HG02852 (cell line): ENCODE measurements around the gene VAV2.

ENCODE experiments used
- ATAC-seq: cut with Tn5 transposase; IDR thresholded peaks from one replicate; pipeline ENCODE4 v1.9.1; 2021; ENCODE audit warnings: mild to moderate bottlenecking, moderate library complexity; ENCODE audit not compliant: unreplicated experiment

VAV2 gene

DNA sequence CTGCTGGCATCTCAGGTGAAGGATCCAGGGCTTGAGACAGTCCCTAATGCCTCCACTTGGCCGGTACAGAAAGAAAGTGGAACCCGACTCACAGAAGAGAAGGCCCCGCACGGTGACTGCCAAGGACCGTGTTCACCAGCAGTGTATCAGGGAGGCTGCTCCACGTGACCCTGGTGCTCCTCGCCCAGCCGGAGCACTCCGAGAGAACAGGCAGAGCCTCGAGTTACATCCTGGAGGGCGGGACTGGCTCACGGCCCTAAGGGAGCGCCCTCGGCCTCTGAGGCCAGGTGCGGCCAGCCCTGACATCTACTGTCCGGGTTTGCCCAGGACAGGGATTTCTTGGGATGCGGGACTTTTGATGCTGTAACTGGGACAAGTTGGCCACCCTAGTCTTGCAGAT is 149.9 kb downstream of the VAV2 start:
- no peak for ATAC-seq

DNA sequence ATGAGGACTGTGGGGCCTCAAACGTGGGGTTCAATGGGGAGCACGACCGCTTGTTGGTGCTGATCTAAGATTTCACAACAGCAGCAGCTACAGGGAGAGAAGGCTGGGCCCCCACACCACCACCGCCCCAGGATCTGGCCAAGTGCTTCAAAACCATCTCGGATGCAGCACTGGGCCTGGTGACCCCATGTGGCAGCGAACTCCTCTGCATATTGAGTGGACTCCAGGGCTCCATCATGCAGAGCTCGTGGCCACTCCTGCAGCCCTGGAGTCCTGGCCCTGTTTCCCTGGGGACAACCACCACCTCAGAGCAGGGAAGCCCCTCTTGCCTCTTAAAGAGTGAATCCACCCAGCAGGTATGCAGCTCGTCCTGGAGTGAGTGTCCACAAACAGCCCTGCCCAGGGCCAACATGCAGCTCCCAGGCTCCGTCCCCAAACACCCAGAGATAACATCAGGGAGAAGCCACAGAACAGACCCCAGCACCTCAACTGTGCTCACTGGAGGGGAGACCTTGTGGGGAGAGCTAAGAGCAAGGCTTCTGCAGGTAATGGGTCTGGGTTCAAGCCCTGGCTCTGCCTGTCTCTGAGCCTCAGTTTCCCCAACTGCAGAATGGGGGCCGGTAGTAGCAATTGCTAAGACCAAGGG is 150.8 kb downstream of the VAV2 start:
- ATAC-seq = no peak

DNA sequence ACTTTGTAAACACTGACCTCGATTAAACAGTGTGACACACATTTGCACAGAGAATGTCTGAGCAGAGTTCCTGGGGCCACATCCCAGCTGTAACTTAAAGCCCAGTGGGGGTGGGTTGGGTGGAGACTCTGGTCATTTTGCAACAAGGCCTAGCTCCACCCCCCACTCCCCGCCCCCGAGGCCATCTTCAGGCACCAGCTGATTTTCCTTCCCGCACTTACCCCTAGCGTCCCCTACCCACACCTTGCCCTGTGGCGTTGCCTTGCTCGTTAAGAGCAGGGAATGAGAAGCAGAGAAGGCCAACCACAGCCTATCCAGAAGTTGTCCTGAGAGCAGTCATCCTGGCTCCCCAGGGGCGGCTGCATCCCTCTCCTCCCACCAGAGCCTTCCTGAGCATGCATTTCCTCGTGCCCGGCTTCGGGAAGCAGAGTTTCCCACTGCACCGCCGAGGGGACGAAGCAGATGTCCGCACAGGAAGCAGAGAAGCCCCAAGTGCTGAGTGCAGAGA is 152.2 kb downstream of the VAV2 start:
- no peak for ATAC-seq

DNA sequence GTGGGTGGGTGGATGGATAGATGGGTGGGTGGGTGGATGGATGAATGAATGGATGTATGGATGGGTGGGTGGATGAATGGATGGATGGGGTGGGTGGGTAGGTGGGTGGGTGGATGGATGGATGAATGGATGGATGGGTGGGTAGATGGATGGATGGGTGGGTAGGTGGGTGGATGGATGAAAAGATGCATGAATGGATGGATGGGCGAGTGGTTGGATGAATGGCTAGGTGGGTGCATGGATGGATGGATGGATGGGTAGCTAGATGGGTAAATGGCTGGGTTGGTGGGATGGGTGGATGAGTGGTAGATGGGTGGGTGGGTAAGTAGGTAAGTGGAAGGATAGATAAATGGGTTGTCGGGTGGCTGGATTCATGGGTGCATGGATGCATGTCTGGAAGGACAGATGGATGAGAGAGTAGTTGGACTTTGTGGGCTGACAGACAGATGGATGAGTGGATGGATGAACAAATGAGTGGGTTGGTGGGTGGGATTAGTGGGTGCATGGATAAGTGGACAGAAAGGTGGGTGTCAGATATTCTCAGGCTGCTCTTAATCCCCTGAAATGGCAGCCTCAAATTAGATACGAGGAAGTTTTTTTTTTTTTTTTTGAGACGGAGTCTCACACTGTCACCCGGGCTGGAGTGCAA is 153.1 kb downstream of the VAV2 start:
- ATAC-seq = no peak

DNA sequence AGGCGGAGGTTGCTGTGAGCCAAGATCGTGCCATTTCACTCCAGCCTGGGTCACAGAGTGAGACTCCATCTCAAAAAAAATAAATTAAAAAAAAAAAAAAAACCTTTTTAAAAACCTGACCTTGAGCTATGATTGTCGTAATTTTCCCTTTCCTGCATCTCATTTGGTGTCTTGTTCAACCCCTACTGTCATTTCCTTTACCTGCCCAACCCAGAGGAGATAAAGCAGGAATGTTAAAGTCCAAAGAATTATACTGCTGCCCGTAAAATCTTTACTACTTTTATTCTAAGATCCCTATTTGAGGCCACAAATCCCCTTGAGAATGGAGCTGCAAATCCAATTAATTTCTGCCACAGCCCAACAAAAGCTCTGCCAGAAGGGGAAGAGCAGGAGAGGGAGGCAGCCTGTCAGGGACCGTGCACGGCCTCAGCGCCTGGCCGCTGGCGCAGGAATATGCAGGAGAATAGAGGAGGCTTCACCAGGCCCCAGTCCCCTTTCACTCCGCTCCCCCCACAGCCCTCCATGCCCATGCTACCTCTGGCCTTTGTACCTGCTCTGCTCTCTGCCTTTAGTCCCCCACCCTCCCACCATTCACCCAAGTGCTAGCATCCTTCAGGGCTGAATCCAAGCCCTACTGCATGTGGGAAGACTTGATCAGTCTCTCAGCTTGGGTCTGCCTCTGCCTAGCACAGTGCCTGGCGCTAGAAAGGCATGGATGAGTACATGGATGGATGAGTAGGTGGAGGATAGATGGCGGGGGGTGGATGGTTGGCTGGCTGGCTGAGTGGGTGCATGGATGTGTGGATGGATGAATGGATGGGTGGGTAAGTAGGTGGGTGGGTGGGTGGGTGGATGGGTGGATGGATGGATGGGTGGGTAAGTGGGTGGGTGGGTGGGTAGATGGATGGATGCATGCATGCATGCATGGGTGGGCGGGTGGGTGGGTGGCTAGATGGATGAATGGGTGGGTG is 154.2 kb downstream of the VAV2 start:
- ATAC-seq = no peak

DNA sequence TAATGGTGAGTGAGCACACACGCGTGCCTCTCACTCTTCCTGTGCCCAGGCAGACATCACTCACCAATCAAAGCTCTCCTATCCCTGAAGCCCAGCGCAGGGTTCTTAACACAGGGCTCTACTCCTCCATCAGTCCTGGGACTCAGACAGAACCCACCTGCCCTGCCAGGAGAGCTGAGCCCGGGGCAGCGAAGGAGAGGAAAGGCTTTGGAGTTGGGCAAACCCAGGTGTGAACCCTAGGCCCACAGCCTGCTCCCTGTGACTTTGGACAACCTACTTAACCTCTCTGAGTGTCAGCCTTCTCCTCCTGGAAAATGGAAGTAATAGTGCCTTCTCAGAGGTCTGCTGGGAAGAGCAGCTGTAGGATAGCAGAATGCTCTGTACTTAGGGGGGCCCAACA is 155.3 kb downstream of the VAV2 start:
- no peak for ATAC-seq

DNA sequence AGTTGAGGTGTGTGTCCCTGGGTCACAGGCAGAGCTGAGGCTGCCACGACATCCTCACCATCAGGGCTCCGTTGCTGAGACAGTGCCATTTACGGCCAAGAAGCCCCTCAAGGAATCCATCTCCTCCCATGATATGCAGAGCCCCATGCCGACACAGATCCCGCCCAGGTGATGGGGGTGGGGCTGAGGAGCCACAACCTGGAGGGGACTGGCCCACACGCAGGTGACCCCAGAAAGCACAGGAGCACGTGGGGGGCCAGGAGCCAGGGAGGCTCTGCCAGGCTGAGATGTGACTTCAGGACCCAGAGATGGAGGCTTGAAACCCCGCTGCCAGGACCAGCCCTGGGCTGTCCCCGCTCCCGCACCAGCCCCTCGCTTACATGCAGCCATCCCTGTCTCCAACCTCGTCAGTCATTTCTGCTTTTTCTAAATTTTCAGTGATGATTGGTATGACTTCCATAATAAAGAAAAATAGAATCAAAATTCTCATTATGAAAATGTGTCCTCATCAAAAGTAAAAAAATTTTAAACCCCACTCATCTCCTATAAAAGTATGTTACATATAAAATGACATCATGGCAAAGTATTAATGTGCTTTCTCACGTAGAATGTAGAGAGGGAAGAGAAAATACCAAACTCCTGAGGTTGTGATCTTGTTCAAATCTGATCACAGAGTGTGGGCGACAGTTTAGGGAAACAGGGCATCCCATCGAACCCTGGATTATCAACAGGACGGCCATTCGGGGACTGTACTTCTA is 155.9 kb downstream of the VAV2 start:
- no peak for ATAC-seq

DNA sequence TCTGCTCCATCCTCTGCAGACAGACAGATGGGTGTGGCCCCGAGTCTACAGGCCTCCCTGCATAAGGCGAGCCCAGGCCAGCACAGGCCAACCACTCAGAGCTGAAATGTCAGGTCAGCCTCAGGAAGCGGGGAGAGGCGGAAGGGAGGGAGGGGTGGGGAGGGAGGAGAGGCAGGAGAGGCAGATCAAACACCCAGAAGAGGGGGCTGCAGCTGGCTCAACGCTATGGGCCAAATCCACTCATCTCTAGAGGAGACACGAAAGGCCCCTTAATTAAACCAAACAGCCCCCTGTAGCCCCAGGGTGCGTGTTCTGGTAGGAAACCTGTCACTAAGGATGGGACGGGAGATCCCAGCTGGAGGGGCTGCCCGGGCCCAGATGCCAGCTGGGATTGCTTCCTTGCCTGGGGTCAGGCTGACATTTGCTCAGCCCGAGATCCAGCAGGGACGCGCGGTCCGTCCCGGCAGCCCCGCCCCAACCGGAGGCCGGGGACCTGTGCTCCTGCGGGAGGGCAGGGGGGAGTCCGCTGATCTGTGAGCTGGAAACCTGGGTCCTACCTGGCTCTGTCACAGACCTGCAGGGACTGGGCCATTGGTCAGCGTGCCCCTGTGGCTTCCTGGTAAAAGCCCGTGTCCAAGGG is 156.7 kb downstream of the VAV2 start:
- no peak for ATAC-seq

DNA sequence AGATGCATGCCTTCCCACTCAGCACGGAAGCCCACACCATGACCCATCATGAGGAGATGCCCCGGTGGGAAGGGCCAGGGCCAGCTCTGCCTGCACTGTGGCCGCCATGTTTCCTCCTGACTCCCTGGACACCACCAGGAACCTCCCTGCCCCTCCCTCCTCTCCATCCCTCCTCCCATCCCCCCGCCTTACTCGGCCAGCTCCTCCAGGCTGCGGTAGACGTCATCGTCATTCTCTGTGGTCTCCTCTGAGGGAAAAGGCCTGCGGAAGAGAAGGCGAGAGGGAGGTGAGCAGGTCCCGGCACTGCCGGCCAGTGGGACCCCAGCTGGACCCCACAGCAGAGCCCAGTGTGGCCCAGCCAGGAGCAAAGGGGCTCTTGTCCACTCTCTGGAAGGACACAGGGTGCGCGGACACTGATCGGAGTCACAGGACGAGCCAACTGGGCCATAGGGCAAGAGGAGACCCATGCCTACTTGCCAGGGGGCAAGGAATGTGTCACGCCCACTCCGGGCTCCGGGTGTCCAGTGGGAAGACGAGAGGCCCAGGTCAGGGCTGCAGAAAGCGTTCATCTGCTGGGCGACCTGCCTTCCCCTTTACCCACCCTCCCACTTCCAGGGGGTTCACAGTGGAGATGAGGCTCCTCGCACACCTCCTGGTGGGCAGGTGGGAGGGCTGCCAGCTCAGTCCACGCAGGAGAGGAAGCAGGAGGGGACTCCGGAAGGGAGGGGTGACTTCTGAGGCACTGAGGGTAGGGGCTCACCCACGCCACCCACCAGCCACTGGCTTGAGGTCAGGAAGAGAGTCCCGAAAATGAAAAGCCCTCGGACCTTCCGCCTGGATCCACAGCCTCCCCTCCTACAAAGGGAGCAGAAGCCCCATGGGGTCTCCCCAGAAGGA is 157.8 kb downstream of the VAV2 start:
- ATAC-seq = no peak

DNA sequence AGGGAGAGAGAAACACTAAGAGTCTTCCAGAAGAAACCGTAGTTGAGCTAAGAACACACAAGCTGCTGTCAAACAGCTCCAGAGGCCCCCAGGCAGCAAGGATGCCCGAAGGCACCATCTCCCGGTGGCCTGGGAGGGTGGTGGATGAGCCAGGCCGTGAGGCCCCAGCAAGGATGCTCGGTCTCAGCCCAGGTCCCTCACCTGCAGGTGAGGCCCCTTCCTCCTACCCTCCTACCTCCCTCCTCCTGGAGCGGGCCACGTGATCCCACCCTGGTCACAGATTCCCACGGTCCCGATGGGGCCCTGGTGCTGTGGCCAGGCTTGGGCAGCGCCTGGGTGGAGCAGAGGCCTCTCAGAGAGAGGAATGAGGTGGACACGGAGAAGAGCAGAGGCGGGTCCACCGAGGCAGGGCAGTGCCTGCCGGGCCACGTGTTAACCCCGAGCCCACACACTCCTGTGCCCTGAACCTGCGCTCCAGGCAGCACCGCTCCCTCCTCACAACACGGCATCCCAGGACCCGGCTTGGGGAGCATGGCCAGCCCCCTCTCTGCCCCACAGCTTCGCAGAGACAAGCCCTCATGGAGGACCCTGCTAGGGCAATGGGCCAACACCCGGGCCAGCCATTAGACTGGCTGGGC is 158.6 kb downstream of the VAV2 start:
- no peak for ATAC-seq

DNA sequence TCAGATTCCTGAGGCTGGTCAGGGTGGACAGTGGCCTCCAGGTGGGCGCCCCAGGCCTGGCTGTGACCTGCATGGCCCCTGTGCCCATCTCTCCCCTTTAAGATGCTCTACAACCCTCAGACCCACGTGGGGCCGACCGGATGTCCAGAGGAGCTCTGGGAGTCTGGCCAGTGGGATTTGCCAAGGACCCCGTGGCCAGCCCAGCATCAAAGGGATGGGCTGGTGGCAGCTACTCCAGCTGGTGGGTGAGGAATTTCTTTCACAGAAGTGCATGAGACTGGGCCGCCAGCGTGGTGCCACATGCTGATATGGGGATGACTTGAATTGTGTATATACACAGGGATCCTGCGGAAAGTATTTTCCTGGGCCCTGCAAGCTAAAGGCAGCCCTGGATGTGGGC is 159.2 kb downstream of the VAV2 start:
- ATAC-seq = no peak

DNA sequence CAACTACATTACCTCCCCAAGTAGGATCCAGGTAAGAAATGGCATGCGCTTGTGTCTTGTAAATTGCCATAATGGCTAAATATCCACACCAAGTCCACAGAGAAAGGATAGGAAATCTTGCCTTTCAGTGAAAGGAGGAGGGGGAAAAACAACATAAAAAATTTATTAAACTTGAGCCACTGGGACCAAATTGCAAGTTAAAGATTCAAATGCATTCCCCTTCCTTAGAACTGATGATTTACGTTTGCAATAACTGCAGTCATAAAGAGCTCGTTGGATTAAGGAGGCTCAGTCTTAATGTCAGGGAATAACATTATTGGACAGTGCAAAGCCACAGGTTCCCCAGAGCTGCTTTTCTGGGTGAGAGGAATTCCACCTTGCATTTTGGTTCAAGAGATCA is 161.4 kb downstream of the VAV2 start:
- ATAC-seq = no peak

DNA sequence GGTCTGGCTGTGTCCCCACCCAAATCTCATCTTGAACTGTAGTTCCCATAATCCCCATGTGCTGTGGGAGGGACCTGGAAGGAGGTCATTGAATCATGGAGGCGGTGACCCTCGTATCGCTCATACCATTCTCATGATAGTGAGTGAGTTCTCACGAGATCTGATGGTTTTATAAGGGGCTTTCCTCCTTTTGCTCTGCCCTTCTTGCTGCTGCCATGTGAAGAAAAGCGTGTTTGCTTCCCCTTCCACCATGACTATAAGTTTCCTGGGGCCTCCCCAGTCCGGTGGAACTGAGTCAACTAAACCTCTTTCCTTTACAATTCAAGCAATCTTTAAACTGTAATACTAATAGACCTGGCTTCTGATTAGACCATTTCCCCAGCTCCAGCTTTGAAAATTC is 161.8 kb downstream of the VAV2 start:
- no peak for ATAC-seq

DNA sequence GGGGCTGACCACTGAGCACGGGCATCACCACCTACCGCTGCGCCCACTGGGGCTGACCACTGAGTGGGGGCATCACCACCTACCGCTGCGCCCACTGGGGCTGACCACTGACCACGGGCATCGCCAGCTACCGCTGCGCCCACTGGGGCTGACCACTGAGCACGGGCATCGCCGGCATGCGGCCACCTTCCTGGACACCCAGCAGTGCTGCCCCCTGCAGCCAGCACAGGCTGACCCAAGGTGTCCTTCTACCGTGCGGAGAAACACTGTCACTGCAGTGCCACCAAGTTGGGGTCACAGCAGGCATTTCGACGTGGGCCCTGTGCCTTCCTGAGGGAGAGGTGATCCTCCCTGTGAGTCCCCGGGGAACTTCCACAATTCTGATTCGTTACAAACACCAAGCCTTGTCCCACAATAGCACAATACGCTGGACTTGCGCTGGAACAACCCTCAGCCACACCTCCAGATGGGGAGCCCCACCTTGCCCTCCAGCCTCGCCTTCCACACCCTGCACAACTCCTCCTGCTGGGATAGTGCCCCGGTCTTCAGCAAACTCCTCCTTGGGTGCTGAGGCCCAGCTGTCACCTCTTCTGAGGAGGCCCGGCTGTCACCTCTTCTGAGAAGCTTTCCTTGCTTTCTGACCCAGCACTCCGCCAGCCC is 163.7 kb downstream of the VAV2 start:
- no peak for ATAC-seq

DNA sequence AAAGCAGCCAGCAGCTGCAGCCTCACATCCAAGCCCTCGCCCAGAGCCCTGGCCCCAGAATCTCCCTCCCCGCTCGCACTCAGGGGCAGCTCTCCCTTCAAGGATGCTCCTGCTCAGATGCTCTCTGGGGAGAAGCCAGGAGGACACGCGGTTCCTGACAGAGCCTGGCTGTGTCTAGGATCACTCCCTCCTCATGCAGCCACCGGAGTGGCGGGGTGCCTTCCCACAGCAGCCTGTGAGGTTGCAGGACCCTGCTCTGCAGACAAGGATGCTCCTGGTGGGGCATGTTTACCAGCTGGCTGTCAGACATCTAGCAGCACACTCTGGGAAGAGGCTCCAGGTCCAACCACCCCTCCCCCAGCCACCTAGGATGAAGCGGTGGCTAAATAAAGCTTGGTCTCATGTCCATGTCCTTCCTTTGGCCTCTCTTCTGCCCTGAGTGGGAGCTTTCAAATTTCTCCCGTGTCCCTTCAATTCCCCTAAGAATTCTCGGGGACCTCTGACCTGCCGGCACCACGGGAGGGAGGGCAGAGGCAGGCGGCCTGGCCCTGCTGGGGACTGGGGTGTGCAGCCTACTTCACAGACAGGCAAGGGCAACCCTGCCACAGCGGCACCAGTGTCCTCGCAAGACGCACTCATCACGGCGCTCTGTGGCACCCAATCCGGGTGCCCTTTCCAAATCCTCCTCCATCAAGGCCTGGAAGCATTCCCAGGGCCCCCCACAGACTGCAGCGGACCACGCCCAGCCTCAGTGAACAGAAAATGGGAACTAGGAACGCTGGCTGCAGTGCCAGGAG is 165.6 kb downstream of the VAV2 start:
- no peak for ATAC-seq

DNA sequence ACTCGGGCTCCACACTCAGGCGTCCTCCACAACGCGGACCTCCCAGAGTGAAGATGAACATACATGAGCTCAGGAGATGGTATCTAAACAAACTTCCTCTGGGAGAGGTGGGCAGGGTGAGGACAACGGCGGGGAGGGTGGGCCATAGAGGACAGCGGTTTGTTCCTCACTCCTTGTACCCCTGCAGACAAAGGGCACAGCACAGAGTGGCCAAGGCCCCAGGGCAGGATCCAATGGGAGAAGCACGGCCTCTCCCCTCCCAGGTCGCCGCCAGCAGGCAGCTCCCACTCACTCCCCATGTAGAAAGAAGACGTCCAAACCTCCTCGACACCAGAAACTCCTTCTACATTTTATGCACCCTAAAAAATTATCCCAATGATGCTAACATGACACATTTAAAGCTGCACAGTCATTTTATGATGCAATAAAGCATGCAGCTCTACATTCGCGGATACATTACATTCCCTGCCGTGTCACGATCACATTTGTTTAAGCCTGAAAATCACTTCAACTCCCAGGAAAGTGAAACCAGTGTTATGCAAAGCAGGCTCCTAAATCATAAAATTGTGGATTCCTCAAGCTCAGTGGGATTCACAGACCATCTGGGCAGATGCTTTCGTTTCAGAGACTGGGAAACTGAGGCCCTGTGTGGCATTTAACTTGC is 166.4 kb downstream of the VAV2 start:
- ATAC-seq = no peak

DNA sequence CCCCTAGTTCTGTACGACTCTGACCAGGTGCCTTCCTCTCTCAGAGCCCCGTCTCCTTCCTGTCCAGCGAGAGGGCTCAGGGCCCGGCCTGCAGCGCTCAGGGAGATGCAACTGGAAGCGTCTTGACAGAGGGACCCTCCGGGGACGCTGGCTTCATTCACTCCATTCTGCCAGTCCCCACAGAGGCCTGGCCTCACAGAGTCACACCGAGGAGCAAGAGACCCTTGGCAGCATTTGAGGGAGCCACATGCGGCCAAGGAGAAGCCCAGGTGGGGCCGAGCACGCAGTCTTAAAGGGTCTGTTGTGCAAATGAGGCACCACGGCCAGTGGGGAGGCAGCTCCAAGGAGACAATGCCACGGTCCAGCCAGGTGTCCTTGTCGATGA is 167.3 kb downstream of the VAV2 start:
- ATAC-seq = no peak
